Left kidney (tissue), 2 donors: Measurements from ENCODE around the gene CAMTA1. TPM values are rescaled to one million over a fixed set of nuclear protein-coding genes. Genes with fewer than 3 reads are reported as not detected.

Source experiments
- DNase-seq: peaks from one replicate; pipeline ENCODE4 v3.0.0-alpha.2; 2013
- polyA plus RNA-seq: library from polyadenylated mRNA; unstranded; fragments of 120-200 nt; gene quantifications from one replicate; pipeline ENCODE4 v1.2.1, GENCODE V29; 2013; ENCODE audit not compliant: insufficient read length

Gene CAMTA1
- polyA plus RNA-seq, 1 donor: 88.8 TPM

- DNase-seq: no peak
Measured at GRCh38 chr1:7575041-7575400, 789.8 kb downstream of the CAMTA1 start.

GRCh38 chr1:7576946-7577657, 791.8 kb downstream of the CAMTA1 start:
- DNase-seq: no peak

- no peak for DNase-seq
Measured at GRCh38 chr1:7578206-7578605, 793.0 kb downstream of the CAMTA1 start.

- no peak for DNase-seq
Measured at GRCh38 chr1:7579016-7579415, 793.8 kb downstream of the CAMTA1 start.

- no peak for DNase-seq
Measured at GRCh38 chr1:7579831-7580804, 794.9 kb downstream of the CAMTA1 start.

- DNase-seq: no peak
Measured at GRCh38 chr1:7580923-7581753, 795.9 kb downstream of the CAMTA1 start.

GRCh38 chr1:7581754-7582459, 796.7 kb downstream of the CAMTA1 start:
- no peak for DNase-seq

GRCh38 chr1:7582460-7582972, 797.3 kb downstream of the CAMTA1 start:
- DNase-seq: no peak

- DNase-seq: no peak
Measured at GRCh38 chr1:7583291-7584096, 798.2 kb downstream of the CAMTA1 start.

- no peak for DNase-seq
Measured at GRCh38 chr1:7584157-7584556, 798.9 kb downstream of the CAMTA1 start.

GRCh38 chr1:7584643-7585042, 799.4 kb downstream of the CAMTA1 start:
- DNase-seq: no peak

GRCh38 chr1:7585216-7585907, 800.1 kb downstream of the CAMTA1 start:
- no peak for DNase-seq

GRCh38 chr1:7586031-7586941, 801.0 kb downstream of the CAMTA1 start:
- no peak for DNase-seq

- DNase-seq: no peak
Measured at GRCh38 chr1:7587108-7587772, 802.0 kb downstream of the CAMTA1 start.

GRCh38 chr1:7587773-7588456, 802.7 kb downstream of the CAMTA1 start:
- DNase-seq: no peak

- no peak for DNase-seq
Measured at GRCh38 chr1:7588457-7588827, 803.2 kb downstream of the CAMTA1 start.

GRCh38 chr1:7589080-7589735, 804.0 kb downstream of the CAMTA1 start:
- DNase-seq: no peak
